Measurements from ENCODE around the gene LAMA4.

LAMA4 gene

DNA sequence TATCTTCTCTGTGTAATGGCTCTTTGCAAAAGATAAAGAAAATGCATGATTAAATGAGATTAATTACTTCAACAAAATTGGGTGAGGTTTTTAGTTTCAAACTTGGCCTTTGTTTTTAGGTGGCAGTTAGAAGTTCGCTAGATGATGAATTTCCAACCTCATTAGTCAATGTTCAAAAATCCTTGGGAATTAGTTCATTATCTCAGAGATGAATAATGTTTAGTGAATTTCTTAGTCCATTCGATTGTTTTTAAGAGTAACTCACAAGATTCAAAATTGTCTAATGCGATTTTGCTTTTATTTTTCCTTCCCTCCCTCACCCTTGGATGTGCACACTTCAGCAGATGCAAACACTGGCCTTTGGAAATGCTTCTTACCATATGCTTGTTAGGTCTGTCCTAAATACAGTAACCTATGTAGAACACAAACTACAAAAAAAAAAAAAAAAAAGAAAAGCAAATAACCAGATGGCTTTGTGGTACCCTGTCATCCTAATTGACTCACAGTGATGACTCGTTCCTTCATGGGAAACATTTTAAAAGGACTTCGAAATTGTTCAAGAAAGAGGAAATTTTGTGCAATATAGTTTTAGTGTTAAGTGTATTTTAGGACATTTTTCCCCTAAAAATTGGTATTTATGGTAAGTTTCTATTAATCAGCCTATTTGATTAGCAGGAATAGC lies 100.3 kb downstream of the LAMA4 start:
- H3K27ac ChIP-seq = no peak overlapping the region
- no peak for TF ChIP-seq ZFX (IDR thresholded peaks at IDR 0.05)
- TF ChIP-seq, protein P1, sequence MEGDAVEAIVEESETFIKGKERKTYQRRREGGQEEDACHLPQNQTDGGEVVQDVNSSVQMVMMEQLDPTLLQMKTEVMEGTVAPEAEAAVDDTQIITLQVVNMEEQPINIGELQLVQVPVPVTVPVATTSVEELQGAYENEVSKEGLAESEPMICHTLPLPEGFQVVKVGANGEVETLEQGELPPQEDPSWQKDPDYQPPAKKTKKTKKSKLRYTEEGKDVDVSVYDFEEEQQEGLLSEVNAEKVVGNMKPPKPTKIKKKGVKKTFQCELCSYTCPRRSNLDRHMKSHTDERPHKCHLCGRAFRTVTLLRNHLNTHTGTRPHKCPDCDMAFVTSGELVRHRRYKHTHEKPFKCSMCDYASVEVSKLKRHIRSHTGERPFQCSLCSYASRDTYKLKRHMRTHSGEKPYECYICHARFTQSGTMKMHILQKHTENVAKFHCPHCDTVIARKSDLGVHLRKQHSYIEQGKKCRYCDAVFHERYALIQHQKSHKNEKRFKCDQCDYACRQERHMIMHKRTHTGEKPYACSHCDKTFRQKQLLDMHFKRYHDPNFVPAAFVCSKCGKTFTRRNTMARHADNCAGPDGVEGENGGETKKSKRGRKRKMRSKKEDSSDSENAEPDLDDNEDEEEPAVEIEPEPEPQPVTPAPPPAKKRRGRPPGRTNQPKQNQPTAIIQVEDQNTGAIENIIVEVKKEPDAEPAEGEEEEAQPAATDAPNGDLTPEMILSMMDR (conservative IDR thresholded peaks at IDR 0.05) = no peak

DNA sequence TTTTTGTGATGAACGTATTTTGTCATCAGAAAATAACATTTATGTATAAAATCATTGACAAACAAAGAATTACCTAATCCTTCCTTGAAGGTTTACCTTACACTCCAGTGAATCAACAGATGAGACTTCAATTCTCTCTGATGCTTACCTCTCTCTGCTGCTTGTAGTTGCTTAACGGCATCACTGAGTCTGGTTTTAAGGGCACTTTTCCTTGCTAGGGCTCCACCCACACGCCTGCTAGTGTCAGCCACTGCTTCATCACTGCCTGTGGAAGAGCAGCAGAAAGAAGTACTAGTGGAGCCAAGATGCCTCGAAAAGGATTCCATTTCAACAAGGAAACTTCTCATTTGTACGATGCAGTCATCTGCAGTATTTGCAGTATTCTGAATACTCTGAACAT lies 104.0 kb downstream of the LAMA4 start:
- H3K27ac ChIP-seq = no peak overlapping the region
- TF ChIP-seq ZFX (IDR thresholded peaks at IDR 0.05) = no peak
- TF ChIP-seq, protein P1 (conservative IDR thresholded peaks at IDR 0.05) = no peak

DNA sequence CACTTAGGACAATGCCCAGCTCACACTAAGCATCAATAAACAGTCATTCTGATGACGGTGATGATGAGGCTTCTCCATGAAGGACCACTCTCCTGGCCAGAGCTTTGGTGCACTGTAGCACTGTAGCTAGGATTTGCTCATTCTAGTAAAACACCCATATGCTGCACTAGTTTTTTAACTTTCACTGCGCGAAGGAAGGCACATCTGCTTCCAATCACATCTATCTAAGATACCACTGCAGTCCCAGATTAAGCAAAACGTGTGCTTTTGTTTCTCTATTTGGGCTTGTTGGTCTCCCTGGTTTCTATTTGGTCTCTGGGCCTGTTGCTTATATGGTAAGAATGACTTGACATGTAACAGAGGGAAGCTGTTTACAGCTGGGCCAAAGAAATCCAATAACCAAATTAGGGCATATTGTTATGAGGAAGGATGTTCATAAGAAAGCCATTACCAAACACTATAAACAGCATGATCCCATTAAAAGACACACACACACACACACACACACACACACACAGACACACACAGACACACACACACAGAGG lies 104.6 kb downstream of the LAMA4 start:
- no peak overlapping the region for H3K27ac ChIP-seq
- TF ChIP-seq ZFX (IDR thresholded peaks at IDR 0.05) = no peak
- TF ChIP-seq, protein P1 (conservative IDR thresholded peaks at IDR 0.05) = no peak

DNA sequence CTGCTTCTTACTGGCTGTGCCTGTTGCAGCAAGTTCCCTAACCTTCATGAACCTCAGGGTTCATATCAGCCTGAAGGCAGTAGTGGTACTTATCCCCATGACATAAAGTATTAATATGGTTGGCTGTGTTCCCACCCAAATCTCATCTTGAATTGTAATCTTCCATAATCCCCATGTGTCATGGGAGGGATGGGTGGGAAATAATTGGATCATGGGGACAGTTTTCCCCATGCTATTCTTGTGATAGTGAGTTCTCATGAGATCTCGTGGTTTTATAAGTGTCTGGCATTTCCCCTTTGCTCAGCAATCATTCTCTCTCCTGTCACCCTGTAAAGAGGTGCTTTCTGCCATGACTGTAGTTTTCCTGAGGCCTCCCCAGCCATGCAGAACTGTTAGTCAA lies 105.1 kb downstream of the LAMA4 start:
- no peak for TF ChIP-seq ZFX (IDR thresholded peaks at IDR 0.05)
- TF ChIP-seq, protein P1 (conservative IDR thresholded peaks at IDR 0.05) = no peak
- H3K27ac ChIP-seq = no peak overlapping the region

DNA sequence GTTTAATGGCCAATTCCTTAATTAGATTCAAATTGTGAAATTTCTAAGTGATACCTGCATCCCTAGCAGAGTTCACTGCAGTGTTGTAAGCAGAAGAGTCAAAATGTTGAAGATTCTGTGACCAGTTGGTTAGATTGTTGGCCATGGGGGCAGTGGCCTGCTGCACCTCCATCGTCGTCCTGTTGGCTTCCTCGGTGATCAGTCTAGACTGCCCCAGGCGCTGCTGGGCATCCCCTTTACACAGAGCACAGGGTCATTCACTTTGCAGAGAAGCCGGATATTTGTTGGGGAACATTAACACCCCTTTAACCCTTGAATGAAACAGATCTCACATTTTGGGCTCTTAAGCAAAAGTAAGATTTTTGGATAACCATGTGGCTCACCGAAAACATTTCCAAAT lies 106.3 kb downstream of the LAMA4 start:
- TF ChIP-seq, protein P1 (conservative IDR thresholded peaks at IDR 0.05) = no peak
- TF ChIP-seq ZFX (IDR thresholded peaks at IDR 0.05) = no peak
- no peak overlapping the region for H3K27ac ChIP-seq

DNA sequence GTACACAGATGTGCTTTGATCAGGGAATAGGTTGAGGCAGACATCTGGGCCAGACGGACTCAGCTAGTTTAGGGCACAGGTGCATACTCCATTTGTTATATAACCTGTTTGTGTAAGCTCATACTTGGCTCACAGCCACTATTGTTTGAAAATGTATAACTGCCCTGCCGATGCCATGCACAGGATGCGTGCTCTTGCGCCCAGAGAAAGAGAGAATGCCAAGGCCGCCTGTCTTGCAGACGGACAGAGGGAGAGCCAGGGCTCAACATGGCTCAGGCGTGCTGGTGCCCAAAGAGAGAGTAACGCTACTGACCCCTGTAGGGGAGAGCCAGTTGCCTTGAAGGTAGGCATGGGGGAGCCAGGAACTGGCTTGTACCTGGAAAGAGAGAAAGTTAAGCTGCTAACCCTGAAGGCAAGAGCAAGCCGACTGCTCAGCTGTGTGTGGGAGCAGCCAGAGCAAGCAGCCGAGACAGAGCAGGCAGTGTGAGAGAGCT lies 109.2 kb downstream of the LAMA4 start:
- H3K27ac ChIP-seq = no peak overlapping the region
- no peak for TF ChIP-seq ZFX (IDR thresholded peaks at IDR 0.05)
- TF ChIP-seq, protein P1 (conservative IDR thresholded peaks at IDR 0.05) = no peak

DNA sequence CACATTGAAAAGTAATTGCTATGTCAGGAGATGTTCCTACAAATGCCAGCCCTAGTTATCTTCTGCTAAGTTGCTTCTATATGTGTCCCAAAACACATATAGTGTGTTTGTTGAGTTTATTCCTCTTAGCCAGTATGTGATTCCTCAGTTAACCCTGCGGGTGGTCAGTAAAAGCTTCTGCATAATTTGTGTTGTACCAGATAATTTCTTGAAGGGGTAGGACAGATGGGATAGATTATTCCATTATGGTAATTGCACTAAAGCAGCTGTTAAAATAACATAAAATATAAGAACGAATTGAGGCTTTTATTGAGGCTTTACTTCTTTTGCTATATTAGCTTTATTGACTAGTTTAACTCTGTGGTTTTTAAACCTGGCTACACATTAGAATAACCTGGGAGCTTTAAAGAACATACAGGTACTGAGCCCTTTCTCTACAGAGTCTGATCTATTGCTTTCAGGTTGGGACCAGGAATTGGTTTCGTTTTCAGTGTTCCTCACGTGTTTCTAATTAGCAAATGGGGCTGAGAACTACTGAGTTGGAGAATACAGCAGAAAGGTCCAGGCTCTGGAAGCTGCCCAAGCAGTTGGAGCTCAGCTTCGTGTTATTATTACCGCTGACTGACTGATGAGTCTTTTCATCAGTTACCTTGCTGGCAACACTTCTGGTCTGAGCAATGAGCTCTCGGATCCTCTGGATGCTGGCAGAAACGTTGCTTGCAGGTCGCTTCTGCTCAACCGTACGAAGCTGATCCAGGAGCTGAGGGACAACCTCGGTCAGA lies 110.0 kb downstream of the LAMA4 start:
- TF ChIP-seq, protein P1 (conservative IDR thresholded peaks at IDR 0.05) = no peak
- TF ChIP-seq ZFX (IDR thresholded peaks at IDR 0.05) = no peak
- H3K27ac ChIP-seq = no peak overlapping the region

Measured in C4-2B (cell line).